ENCODE data around the gene ADGRD2.
A peak's percentile ranks its signal among the peaks of the same experiment; 100 is the strongest.

The ADGRD2 gene

GRCh38 chr9:124500796-124501611, 50.8 kb downstream of the ADGRD2 start:
- H3K27ac Mint-ChIP-seq, result no peak overlapping the region

DNA sequence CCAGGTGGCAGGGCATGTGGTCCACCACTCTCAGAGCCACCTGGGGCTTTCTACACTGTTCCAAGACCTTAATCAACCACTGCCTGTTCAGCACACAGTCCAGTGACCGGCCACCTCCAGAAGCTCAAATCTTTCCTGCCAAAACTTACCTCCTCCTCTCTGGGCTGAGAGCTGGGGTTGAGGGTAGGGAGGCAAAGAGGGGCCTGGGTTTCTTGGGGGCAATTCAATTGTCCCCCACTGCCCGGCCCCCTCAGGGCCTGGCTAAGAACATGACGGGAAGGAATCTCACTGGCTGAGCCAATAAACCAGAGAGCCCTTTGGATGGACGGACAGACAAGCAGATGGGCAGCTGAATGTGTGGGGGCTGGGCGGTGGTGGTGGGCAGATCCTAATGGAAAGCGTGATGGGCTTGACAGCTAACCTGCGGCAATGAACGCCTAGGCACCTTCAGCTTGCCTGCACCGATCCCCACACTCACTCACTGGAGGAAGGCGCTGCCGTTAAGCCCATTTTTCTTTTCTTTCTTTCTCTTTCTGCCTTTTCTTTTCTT, 51.6 kb downstream of the ADGRD2 start:
- H3K9me3 Mint-ChIP-seq, result no peaks in the 10 kb centered on the region
- no peak for ATAC-seq
- peaks cover 25% of the 10 kb centered on the region for H3K4me1 Mint-ChIP-seq
- H3K4me3 Mint-ChIP-seq, result no peak overlapping the region
- peaks cover 7% of the 10 kb centered on the region for H3K36me3 Mint-ChIP-seq
- H3K27ac Mint-ChIP-seq, result no peak overlapping the region
- peaks cover 83% of the 10 kb centered on the region for H3K27me3 Mint-ChIP-seq

More at GRCh38 chr9:124500796-124501611, 50.8 kb downstream of the ADGRD2 start:
- Mint-ChIP-seq H3K4me3 (no peak overlapping the region), H3K4me1 (peaks cover 29% of the 10 kb centered on the region), H3K9me3 (no peaks in the 10 kb centered on the region), H3K36me3 (peaks cover 7% of the 10 kb centered on the region), H3K27me3 (peaks cover 77% of the 10 kb centered on the region)
- no peak for ATAC-seq

DNA sequence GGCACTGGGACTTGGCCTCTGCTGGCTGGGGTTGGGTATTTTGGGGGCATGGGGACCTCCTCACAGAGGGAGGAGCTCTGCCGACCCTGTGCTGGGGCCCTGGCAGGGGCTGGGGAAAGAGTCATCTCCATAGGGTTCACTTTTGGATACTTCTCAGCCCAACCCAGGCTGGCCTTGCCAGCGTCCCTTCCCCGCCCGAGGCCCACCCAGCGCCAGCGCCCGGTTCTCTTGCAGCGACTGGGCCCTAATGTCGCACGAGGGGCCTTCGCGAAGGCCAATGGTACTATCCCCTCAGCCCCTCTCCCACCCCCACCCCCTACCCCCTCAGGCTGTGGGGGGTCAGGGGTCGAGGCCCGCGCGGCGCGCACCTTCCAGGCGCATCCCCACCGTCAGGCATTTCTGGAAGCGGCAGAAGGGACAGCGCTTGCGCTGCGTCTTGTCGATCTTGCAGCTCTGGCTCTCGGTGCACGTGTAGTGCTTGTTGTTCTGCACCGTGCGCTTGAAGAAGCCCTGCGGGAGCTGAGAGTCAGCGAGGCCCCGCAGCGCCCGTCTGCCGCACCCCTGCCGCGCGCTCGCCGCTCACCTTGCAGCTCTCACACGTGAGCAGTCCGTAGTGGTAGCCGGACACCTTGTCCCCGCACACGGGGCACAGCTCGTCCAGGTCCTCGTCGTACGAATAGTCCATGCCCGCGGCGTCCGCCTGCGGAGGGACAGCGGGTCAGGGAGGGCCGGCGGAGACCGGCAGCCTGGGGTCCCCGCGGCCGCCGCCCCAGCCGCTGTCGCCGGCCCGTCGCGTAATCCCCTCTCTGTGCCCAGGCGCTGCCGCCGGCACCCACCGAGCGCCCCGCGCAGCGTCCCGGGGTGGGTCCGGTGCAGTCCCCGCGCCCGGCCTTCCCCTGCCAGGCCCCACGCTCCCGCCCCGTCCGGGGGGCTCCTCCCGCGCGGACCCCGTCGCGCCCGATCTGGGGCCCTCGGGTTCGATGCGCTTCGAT, 52.8 kb downstream of the ADGRD2 start:
- Mint-ChIP-seq H3K27ac (peak overlapping the region; percentile 26), H3K4me3 (no peak overlapping the region), H3K4me1 (peaks cover 25% of the 10 kb centered on the region), H3K9me3 (no peaks in the 10 kb centered on the region), H3K36me3 (peaks cover 7% of the 10 kb centered on the region), H3K27me3 (peaks cover 85% of the 10 kb centered on the region)
- ATAC-seq, result no peak

DNA sequence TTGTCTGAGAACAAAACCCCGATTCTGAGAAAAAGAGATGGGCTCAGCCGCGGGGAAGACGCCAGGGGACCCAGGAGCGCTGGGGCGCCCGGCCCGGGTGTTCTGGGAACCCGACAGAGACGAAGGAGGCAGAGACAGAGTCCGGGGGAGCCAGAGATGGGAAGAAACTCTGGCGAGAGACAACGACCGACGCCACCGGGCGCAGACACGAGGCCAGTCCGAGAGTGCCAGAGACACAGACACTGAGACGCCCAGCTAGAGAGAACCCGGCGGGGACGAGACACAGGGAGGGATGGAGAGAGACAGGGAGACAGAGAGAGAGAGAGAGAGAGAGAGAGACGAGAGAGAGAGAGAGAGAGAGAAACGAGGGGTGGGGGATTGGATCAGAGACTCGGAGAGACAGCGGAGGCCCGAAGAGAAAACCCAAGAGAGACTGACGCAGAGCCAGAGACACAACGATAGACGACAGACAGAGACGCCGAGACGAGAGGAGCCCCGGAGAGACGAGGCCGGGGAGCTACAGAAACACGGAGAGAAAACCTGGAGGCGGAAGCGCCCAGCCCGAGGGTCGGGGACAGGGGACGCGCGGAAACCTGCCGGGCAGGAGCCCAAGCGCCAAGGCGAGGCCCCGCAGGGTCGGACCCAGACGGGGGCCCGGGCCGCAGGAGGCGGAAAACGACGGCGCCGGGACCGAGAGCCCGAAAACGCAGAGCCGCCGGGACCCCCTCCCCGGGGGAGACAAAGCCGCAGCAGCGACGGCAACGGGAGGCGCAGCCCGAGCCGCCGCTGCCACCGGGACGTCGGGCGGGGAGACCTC, 53.7 kb downstream of the ADGRD2 start:
- Mint-ChIP-seq H3K27ac (peak overlapping the region; percentile 26), H3K4me3 (peak overlapping the region; percentile 77), H3K4me1 (peaks cover 25% of the 10 kb centered on the region), H3K36me3 (peaks cover 7% of the 10 kb centered on the region), H3K9me3 (no peaks in the 10 kb centered on the region), H3K27me3 (peaks cover 82% of the 10 kb centered on the region)
- ATAC-seq, result no peak

GRCh38 chr9:124504530-124505005, 54.3 kb downstream of the ADGRD2 start:
- no peaks in the 10 kb centered on the region for H3K9me3 Mint-ChIP-seq
- H3K36me3 Mint-ChIP-seq, result peaks cover 7% of the 10 kb centered on the region
- ATAC-seq, result peak; percentile 1
- peaks cover 77% of the 10 kb centered on the region for H3K27me3 Mint-ChIP-seq
- H3K4me3 Mint-ChIP-seq, result no peak overlapping the region
- no peak overlapping the region for H3K27ac Mint-ChIP-seq
- peaks cover 19% of the 10 kb centered on the region for H3K4me1 Mint-ChIP-seq

DNA sequence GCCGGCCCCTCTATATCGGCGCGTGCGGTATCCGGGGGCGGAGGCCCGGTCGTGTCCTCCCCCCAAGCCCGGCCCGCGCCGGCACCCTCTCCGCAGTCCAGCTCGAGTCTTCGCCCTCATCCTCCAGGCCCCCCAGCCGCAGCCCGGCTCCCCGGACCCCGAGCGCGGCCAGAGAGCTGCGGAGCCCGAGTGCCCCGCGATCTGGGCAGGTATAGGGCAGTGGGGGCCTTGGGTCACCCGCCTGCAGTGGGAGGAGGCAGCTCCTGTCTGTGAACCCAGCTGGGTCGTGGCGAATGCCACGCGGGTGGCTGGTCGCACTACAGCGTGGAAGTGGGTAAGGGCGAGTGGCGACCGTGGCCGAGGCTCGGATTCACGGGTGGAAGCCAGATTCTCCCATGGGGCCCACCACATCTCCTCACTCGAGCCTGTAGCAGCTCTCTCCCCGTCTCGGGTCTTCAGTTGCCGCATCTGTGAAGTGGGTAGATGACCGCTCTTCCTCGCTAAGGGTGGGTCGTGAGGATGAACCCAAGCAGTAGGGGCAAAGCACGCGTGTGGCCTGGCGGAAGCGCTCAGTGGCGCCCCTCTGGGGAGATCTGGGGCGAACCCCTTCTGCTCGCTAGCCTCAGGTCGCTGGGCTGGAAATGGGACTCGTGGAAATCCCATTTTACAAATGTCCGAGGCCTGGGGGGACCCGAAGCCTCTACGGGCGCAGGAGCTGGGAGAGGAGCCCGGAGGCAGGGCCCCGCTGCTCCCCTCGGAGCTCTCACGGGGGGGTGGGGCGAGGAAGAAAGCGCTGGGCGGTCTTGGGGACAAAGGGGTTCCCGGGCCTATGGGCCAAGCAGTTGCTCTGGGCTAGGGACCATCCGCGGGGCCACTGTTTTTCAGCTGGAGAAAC, 55.0 kb downstream of the ADGRD2 start:
- peaks cover 71% of the 10 kb centered on the region for H3K27me3 Mint-ChIP-seq
- peak overlapping the region; percentile 41 for H3K4me3 Mint-ChIP-seq
- peaks cover 15% of the 10 kb centered on the region for H3K4me1 Mint-ChIP-seq
- H3K27ac Mint-ChIP-seq, result no peak overlapping the region
- H3K36me3 Mint-ChIP-seq, result peaks cover 7% of the 10 kb centered on the region
- H3K9me3 Mint-ChIP-seq, result no peaks in the 10 kb centered on the region
- peak; percentile 7 for ATAC-seq

DNA sequence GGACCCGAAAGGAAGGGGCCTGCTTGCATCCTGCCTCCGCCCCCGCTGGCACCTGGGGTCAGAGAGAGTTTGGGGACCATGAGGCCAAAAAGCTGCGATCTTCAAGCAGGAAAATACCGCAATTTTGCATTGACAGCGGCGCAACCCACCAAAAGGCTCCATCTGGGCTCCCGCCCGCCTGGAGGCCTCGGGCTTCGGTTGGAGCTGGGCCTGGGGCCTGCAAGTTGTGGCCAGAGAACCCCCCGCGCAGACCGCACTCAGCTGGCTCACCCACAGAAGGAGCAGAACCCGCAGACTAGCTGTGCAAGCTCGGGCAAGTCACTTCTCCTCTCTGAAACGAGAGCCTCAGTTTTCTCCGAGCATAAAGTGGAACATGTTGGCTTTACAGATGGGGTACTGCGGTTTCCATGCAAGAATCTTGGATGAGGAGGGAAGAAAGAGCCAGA, 55.7 kb downstream of the ADGRD2 start:
- H3K4me3 Mint-ChIP-seq, result no peak overlapping the region
- ATAC-seq, result no peak
- peaks cover 68% of the 10 kb centered on the region for H3K27me3 Mint-ChIP-seq
- H3K36me3 Mint-ChIP-seq, result peaks cover 7% of the 10 kb centered on the region
- peaks cover 11% of the 10 kb centered on the region for H3K4me1 Mint-ChIP-seq
- H3K9me3 Mint-ChIP-seq, result no peaks in the 10 kb centered on the region
- no peak overlapping the region for H3K27ac Mint-ChIP-seq

GRCh38 chr9:124506433-124506832, 56.2 kb downstream of the ADGRD2 start:
- H3K4me1 Mint-ChIP-seq, result peaks cover 8% of the 10 kb centered on the region
- no peak overlapping the region for H3K4me3 Mint-ChIP-seq
- no peak for ATAC-seq
- peaks cover 7% of the 10 kb centered on the region for H3K36me3 Mint-ChIP-seq
- no peaks in the 10 kb centered on the region for H3K9me3 Mint-ChIP-seq
- H3K27ac Mint-ChIP-seq, result no peak overlapping the region
- H3K27me3 Mint-ChIP-seq, result peaks cover 68% of the 10 kb centered on the region

- Mint-ChIP-seq H3K36me3 (peaks cover 7% of the 10 kb centered on the region), H3K9me3 (no peaks in the 10 kb centered on the region), H3K27ac (no peak within 1 kb of the TSS), H3K4me1 (peaks cover 15% of the 10 kb centered on the region), H3K4me3 (no peak within 1 kb of the TSS), H3K27me3 (peaks cover 68% of the 10 kb centered on the region)
- ATAC-seq, result peak; percentile 17
Observed at GRCh38 chr9:124506931-124507879, 57.0 kb downstream of the ADGRD2 start, which contains the start of gene NR5A1. NR5A1 (minus strand) TSS chr9:124507399; CDS start chr9:124503395, 4,004 bp downstream.

- peaks cover 15% of the 10 kb centered on the region for H3K4me1 Mint-ChIP-seq
- no peak overlapping the region for H3K4me3 Mint-ChIP-seq
- H3K27me3 Mint-ChIP-seq, result peaks cover 63% of the 10 kb centered on the region
- no peaks in the 10 kb centered on the region for H3K9me3 Mint-ChIP-seq
- no peak overlapping the region for H3K27ac Mint-ChIP-seq
- ATAC-seq, result no peak
- peaks cover 7% of the 10 kb centered on the region for H3K36me3 Mint-ChIP-seq
Observed at GRCh38 chr9:124507880-124508423, 57.7 kb downstream of the ADGRD2 start.

DNA sequence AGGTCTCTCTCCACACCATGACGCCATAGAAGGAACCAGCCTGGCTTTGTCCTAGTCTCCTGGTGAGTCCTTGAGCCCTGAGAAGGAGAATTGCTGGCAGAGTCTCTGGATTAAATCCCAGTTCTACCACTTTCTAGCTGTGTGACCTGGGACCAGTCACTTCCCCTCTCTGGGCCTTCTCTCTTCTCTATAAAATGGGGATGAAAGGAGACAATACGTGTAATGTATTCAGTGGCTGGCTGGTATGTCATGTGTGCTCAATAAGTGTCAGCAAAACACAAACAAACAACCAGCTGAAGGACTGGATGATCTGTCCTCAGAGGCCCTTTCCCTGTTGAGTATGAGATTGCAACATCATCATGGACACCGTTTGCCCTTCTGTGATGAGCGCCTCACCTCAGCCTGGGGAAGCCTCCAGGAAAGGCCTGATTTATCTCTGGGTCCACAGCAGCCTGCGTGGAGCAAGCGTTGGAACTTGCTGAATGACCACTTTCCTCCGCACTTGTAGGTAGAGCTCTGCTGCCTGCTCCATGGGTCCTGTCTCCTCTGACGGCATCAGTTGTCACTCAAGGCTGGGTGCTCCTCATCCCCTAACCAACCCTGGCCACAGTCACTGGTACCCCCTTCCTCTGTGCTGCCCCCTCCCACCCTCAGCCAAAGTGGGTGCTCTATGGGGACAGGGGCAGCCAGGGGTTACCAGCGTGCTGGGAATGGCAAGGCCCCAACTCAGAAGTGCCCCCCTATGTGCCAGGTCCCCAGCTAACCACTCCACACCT, 60.6 kb downstream of the ADGRD2 start:
- Mint-ChIP-seq H3K4me3 (no peak overlapping the region), H3K9me3 (no peaks in the 10 kb centered on the region), H3K27me3 (peaks cover 38% of the 10 kb centered on the region), H3K4me1 (peaks cover 7% of the 10 kb centered on the region), H3K27ac (no peak overlapping the region), H3K36me3 (no peaks in the 10 kb centered on the region)
- no peak for ATAC-seq

DNA sequence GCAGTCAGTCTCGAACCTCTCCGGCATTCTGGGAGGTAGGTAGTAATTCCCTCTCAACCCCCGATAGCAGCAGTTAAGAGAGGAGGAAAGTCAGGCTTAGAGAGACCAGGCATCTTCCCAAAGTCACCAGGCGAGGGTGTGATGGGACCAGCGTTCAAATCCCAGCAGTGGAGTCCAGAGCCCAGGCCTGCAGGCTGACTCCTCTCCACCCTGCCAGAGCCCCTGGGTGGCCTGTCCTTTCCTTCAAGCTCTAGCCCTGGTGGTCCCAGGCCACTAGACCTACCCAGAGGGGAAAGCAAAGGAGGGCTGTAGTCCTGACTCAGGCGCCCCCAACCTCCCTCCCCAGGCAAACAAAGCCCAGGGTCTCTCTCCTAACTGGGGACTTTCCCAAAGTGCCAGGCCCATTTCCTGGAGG, 61.2 kb downstream of the ADGRD2 start:
- peaks cover 7% of the 10 kb centered on the region for H3K4me1 Mint-ChIP-seq
- no peak overlapping the region for H3K27ac Mint-ChIP-seq
- peak; percentile 17 for ATAC-seq
- no peaks in the 10 kb centered on the region for H3K9me3 Mint-ChIP-seq
- H3K27me3 Mint-ChIP-seq, result peaks cover 32% of the 10 kb centered on the region
- H3K36me3 Mint-ChIP-seq, result no peaks in the 10 kb centered on the region
- no peak overlapping the region for H3K4me3 Mint-ChIP-seq
